Activated naive CD8-positive, alpha-beta T cell (primary cell): ENCODE measurements around the gene METTL23.
A peak's percentile ranks its signal among the peaks of the same experiment; 100 is the strongest.
"Not testable (repeated sequence)": the region's sequence is repeated elsewhere in the genome, so short reads cannot be mapped to it uniquely, and the experiment has no call there.

Experiments
- H3K27ac Mint-ChIP-seq: one replicate; pipeline ENCODE4 v1.8.0; 2021; ENCODE audit warnings: mixed read lengths
- H3K27me3 Mint-ChIP-seq: one replicate; pipeline ENCODE4 v1.8.0; 2021; ENCODE audit warnings: mixed read lengths
- H3K36me3 Mint-ChIP-seq: one replicate; pipeline ENCODE4 v1.8.0; 2021; ENCODE audit warnings: mixed read lengths
- H3K4me1 Mint-ChIP-seq: one replicate; pipeline ENCODE4 v1.8.0; 2021; ENCODE audit warnings: low read depth, mixed read lengths
- H3K4me3 Mint-ChIP-seq: one replicate; pipeline ENCODE4 v1.8.0; 2021; ENCODE audit warnings: mild to moderate bottlenecking, mixed read lengths
- H3K9me3 Mint-ChIP-seq: one replicate; pipeline ENCODE4 v1.8.0; 2021; ENCODE audit warnings: low read depth, mixed read lengths

The METTL23 gene

GRCh38 chr17:76732734-76733617 is 6.3 kb downstream of the METTL23 start:
- H3K27ac Mint-ChIP-seq: peak overlapping the region; percentile 97
- H3K4me3 Mint-ChIP-seq: peak overlapping the region; percentile 99
- peaks cover 28% of the 10 kb centered on the region for H3K36me3 Mint-ChIP-seq
- H3K9me3 Mint-ChIP-seq: no peaks in the 10 kb centered on the region
- peaks cover 55% of the 10 kb centered on the region for H3K4me1 Mint-ChIP-seq
- no peaks in the 10 kb centered on the region for H3K27me3 Mint-ChIP-seq

- H3K4me3 Mint-ChIP-seq: peak overlapping the region; percentile 99
- H3K27me3 Mint-ChIP-seq: no peaks in the 10 kb centered on the region
- peaks cover 28% of the 10 kb centered on the region for H3K36me3 Mint-ChIP-seq
- H3K9me3 Mint-ChIP-seq: no peaks in the 10 kb centered on the region
- H3K27ac Mint-ChIP-seq: peak overlapping the region; percentile 97
- H3K4me1 Mint-ChIP-seq: peaks cover 56% of the 10 kb centered on the region
Measured at GRCh38 chr17:76733618-76733957, 6.9 kb downstream of the METTL23 start.

GRCh38 chr17:76734080-76734840 is 7.6 kb downstream of the METTL23 start:
- H3K36me3 Mint-ChIP-seq: peaks cover 28% of the 10 kb centered on the region
- peak overlapping the region; percentile 99 for H3K4me3 Mint-ChIP-seq
- peaks cover 58% of the 10 kb centered on the region for H3K4me1 Mint-ChIP-seq
- H3K27ac Mint-ChIP-seq: peak overlapping the region; percentile 97
- H3K27me3 Mint-ChIP-seq: no peaks in the 10 kb centered on the region
- H3K9me3 Mint-ChIP-seq: no peaks in the 10 kb centered on the region

GRCh38 chr17:76735006-76735405 is 8.4 kb downstream of the METTL23 start:
- H3K36me3 Mint-ChIP-seq: peaks cover 28% of the 10 kb centered on the region
- no peaks in the 10 kb centered on the region for H3K9me3 Mint-ChIP-seq
- peak overlapping the region; percentile 99 for H3K4me3 Mint-ChIP-seq
- H3K4me1 Mint-ChIP-seq: peaks cover 56% of the 10 kb centered on the region
- no peaks in the 10 kb centered on the region for H3K27me3 Mint-ChIP-seq
- H3K27ac Mint-ChIP-seq: peak overlapping the region; percentile 97

GRCh38 chr17:76735586-76736348 is 9.1 kb downstream of the METTL23 start:
- peaks cover 57% of the 10 kb centered on the region for H3K4me1 Mint-ChIP-seq
- H3K9me3 Mint-ChIP-seq: no peaks in the 10 kb centered on the region

GRCh38 chr17:76736349-76737081 is 9.9 kb downstream of the METTL23 start:
- H3K36me3 Mint-ChIP-seq: peaks cover 28% of the 10 kb centered on the region
- H3K9me3 Mint-ChIP-seq: no peaks in the 10 kb centered on the region
- H3K27me3 Mint-ChIP-seq: no peaks in the 10 kb centered on the region
- peak overlapping the region; percentile 97 for H3K27ac Mint-ChIP-seq
- H3K4me3 Mint-ChIP-seq: peak overlapping the region; percentile 99
- peaks cover 56% of the 10 kb centered on the region for H3K4me1 Mint-ChIP-seq

More at GRCh38 chr17:76735586-76736348, 9.1 kb downstream of the METTL23 start:
- H3K27me3 Mint-ChIP-seq: no peaks in the 10 kb centered on the region
- H3K27ac Mint-ChIP-seq: peak overlapping the region; percentile 97
- peak overlapping the region; percentile 99 for H3K4me3 Mint-ChIP-seq
- H3K36me3 Mint-ChIP-seq: peaks cover 28% of the 10 kb centered on the region

GRCh38 chr17:76737082-76737675 is 10.5 kb downstream of the METTL23 start, which contains the start of gene SRSF2:
SRSF2 (minus strand) TSS chr17:76737331; CDS start chr17:76737160, 171 bp downstream.
- H3K4me1 Mint-ChIP-seq: peaks cover 52% of the 10 kb centered on the region
- no peaks in the 10 kb centered on the region for H3K9me3 Mint-ChIP-seq
- H3K4me3 Mint-ChIP-seq: peak within 1 kb of the TSS; percentile 99

GRCh38 chr17:76737676-76738467 is 11.2 kb downstream of the METTL23 start, which contains the start of gene MFSD11:
MFSD11 (plus strand) TSS chr17:76738119; CDS start chr17:76738353, 234 bp downstream.
- Mint-ChIP-seq H3K27ac (peak within 1 kb of the TSS; percentile 97), H3K9me3 (no peaks in the 10 kb centered on the region), H3K36me3 (peaks cover 33% of the 10 kb centered on the region)

More at GRCh38 chr17:76737082-76737675, 10.5 kb downstream of the METTL23 start, which contains the start of gene SRSF2:
- Mint-ChIP-seq H3K27me3 (no peaks in the 10 kb centered on the region), H3K27ac (peak within 1 kb of the TSS; percentile 97), H3K36me3 (peaks cover 30% of the 10 kb centered on the region)

GRCh38 chr17:76738468-76738850 is 11.8 kb downstream of the METTL23 start:
- Mint-ChIP-seq H3K27me3 (no peaks in the 10 kb centered on the region), H3K27ac (peak overlapping the region; percentile 97), H3K4me3 (peak overlapping the region; percentile 94), H3K4me1 (peaks cover 40% of the 10 kb centered on the region), H3K9me3 (no peaks in the 10 kb centered on the region), H3K36me3 (peaks cover 29% of the 10 kb centered on the region)

More at GRCh38 chr17:76737676-76738467, 11.2 kb downstream of the METTL23 start, which contains the start of gene MFSD11:
- Mint-ChIP-seq H3K4me3 (peak within 1 kb of the TSS; percentile 94), H3K4me1 (peaks cover 46% of the 10 kb centered on the region), H3K27me3 (no peaks in the 10 kb centered on the region)

GRCh38 chr17:76739568-76740115 is 13.0 kb downstream of the METTL23 start:
- not testable (repeated sequence) for H3K27ac Mint-ChIP-seq
- peaks cover 17% of the 10 kb centered on the region for H3K36me3 Mint-ChIP-seq
- peaks cover 30% of the 10 kb centered on the region for H3K4me1 Mint-ChIP-seq

GRCh38 chr17:76740329-76741118 is 13.9 kb downstream of the METTL23 start:
- Mint-ChIP-seq H3K9me3 (no peaks in the 10 kb centered on the region), H3K27me3 (no peaks in the 10 kb centered on the region), H3K36me3 (peaks cover 14% of the 10 kb centered on the region), H3K4me1 (peaks cover 26% of the 10 kb centered on the region), H3K4me3 (no peak overlapping the region), H3K27ac (no peak overlapping the region)

More at GRCh38 chr17:76739568-76740115, 13.0 kb downstream of the METTL23 start:
- not testable (repeated sequence) for H3K27me3 Mint-ChIP-seq, H3K9me3 Mint-ChIP-seq
- H3K4me3 Mint-ChIP-seq: peak overlapping the region; percentile 23

- Mint-ChIP-seq H3K36me3 (peaks cover 14% of the 10 kb centered on the region), H3K27ac (no peak overlapping the region), H3K9me3 (no peaks in the 10 kb centered on the region), H3K4me1 (peaks cover 30% of the 10 kb centered on the region), H3K4me3 (no peak overlapping the region), H3K27me3 (no peaks in the 10 kb centered on the region)
Measured at GRCh38 chr17:76742958-76743357, 16.3 kb downstream of the METTL23 start.
